Astrocyte (in vitro differentiated cells and primary cell): ENCODE data around the gene GSTK1.

ENCODE experiments used
- EZH2 ChIP-seq: IDR thresholded peaks from 2 replicates; pipeline ENCODE4 v1.6.1; 2012; ENCODE audit warnings: mild to moderate bottlenecking, low read length, inconsistent platforms; ENCODE audit not compliant: insufficient read depth
- TF ChIP-seq, protein P1 (sequence below): IDR thresholded peaks from 2 replicates; pipeline ENCODE4 v1.5.1; 2011; ENCODE audit warnings: low read depth, mild to moderate bottlenecking, inconsistent platforms, low read length, moderate library complexity; ENCODE audit not compliant: insufficient read depth

DNA sequence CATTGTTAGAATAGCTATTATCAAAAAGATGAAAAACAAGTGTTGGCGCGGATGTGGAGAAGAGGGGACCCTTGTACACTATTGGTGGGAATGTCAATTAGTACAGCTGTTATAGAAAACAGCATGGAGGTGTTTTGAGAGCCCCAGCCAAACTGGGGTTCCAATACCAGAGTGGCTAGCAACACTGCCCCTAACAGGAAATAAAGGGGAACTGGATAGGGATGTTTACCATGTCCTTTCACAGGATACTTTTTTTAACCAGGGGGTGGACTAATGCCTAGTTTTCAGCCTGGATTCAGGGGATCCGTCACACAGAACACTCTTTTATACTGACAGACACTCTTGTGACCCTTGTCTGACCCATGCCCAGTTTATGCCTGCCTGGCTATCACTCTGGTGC is 6.9 kb upstream of the GSTK1 start:
- TF ChIP-seq, protein P1, sequence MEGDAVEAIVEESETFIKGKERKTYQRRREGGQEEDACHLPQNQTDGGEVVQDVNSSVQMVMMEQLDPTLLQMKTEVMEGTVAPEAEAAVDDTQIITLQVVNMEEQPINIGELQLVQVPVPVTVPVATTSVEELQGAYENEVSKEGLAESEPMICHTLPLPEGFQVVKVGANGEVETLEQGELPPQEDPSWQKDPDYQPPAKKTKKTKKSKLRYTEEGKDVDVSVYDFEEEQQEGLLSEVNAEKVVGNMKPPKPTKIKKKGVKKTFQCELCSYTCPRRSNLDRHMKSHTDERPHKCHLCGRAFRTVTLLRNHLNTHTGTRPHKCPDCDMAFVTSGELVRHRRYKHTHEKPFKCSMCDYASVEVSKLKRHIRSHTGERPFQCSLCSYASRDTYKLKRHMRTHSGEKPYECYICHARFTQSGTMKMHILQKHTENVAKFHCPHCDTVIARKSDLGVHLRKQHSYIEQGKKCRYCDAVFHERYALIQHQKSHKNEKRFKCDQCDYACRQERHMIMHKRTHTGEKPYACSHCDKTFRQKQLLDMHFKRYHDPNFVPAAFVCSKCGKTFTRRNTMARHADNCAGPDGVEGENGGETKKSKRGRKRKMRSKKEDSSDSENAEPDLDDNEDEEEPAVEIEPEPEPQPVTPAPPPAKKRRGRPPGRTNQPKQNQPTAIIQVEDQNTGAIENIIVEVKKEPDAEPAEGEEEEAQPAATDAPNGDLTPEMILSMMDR, result no peak
- no peak for TF ChIP-seq EZH2
